Stimulated activated CD8-positive, alpha-beta memory T cell treated with anti-CD3 and anti-CD28 coated beads, Interleukin-4, amount 100 ng/mL, for 1 hour (primary cell): ENCODE results near the gene NPR2.

Experiments used
- DNase-seq, 2 donors: peaks; one replicate each; pipeline ENCODE4 v3.0.0-alpha.2; 2020; ENCODE audit warnings: low read depth in 2 of 2, low spot score in 1 of 2

Gene NPR2

GRCh38 chr9:35856206-35856605, 64.8 kb downstream of the NPR2 start:
- no peak for DNase-seq

- DNase-seq, result no peak
Observed at GRCh38 chr9:35856882-35857281, 65.5 kb downstream of the NPR2 start.

- no peak for DNase-seq
Observed at GRCh38 chr9:35858458-35858857, 67.1 kb downstream of the NPR2 start.
